Measurements from ENCODE around the gene PDE6H. TPM values are rescaled to one million over a fixed set of nuclear protein-coding genes. Genes with fewer than 3 reads are reported as not detected.

The PDE6H gene
- total RNA-seq, 1 experiment from 2014 or later: not detected

DNA sequence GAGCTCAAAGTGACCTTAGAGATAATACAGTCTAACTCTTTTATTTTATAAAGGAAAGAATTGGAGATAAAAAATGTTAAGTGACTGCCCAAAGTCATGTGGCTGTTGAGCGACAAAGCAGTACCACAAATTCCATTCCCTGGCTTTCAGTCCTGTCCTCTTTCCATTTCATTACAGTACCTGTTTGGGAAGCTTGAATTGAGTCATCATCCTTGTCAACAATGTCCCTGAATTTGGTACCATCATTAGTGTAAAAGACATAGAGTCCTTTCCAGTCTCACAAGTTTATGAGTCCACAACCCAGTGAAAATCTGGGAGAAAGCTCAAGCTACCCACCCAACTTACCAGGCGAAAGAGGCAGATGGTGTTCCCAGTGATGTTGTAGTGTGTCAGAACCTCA, 38.3 kb upstream of the PDE6H start:
- Histone ChIP-seq H3K27me3 (ENCODE audit: control insufficient read depth, insufficient read depth, low read length) (no peaks in the 10 kb centered on the region), H3K4me3 (ENCODE audit: low read depth in 2 of 2, low read length in 2 of 2) (no peak overlapping the region), H3K27ac (ENCODE audit: low read length) (no peak overlapping the region), H3K9me3 (ENCODE audit: control insufficient read depth, insufficient read depth, low read depth, low read length) (no peaks in the 10 kb centered on the region), H3K4me1 (ENCODE audit: control insufficient read depth, insufficient read depth, low read length) (no peaks in the 10 kb centered on the region), H3K36me3 (ENCODE audit: control insufficient read depth, insufficient read depth, low read length) (no peaks in the 10 kb centered on the region)
- ATAC-seq (no peak), DNase-seq (ENCODE audit: low read depth, low spot score) (no peak)
- intact Hi-C loops (cut with micrococcal nuclease; ENCODE audit: unreplicated experiment) (no loop called here), in situ Hi-C loops (cut with HindIII; ENCODE audit: low pct_unique_long_range_greater_than_20kb, low sequenced_read_pairs) (no loop called here)
- no TSS peak for BruUV-seq (replicated peaks)
- TF ChIP-seq, protein P1, sequence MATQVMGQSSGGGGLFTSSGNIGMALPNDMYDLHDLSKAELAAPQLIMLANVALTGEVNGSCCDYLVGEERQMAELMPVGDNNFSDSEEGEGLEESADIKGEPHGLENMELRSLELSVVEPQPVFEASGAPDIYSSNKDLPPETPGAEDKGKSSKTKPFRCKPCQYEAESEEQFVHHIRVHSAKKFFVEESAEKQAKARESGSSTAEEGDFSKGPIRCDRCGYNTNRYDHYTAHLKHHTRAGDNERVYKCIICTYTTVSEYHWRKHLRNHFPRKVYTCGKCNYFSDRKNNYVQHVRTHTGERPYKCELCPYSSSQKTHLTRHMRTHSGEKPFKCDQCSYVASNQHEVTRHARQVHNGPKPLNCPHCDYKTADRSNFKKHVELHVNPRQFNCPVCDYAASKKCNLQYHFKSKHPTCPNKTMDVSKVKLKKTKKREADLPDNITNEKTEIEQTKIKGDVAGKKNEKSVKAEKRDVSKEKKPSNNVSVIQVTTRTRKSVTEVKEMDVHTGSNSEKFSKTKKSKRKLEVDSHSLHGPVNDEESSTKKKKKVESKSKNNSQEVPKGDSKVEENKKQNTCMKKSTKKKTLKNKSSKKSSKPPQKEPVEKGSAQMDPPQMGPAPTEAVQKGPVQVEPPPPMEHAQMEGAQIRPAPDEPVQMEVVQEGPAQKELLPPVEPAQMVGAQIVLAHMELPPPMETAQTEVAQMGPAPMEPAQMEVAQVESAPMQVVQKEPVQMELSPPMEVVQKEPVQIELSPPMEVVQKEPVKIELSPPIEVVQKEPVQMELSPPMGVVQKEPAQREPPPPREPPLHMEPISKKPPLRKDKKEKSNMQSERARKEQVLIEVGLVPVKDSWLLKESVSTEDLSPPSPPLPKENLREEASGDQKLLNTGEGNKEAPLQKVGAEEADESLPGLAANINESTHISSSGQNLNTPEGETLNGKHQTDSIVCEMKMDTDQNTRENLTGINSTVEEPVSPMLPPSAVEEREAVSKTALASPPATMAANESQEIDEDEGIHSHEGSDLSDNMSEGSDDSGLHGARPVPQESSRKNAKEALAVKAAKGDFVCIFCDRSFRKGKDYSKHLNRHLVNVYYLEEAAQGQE (IDR thresholded peaks at IDR 0.05; ENCODE audit: insufficient read depth in 1 of 2, low read depth in 2 of 2, low read length in 1 of 2): no peak
- TF ChIP-seq, protein P2, sequence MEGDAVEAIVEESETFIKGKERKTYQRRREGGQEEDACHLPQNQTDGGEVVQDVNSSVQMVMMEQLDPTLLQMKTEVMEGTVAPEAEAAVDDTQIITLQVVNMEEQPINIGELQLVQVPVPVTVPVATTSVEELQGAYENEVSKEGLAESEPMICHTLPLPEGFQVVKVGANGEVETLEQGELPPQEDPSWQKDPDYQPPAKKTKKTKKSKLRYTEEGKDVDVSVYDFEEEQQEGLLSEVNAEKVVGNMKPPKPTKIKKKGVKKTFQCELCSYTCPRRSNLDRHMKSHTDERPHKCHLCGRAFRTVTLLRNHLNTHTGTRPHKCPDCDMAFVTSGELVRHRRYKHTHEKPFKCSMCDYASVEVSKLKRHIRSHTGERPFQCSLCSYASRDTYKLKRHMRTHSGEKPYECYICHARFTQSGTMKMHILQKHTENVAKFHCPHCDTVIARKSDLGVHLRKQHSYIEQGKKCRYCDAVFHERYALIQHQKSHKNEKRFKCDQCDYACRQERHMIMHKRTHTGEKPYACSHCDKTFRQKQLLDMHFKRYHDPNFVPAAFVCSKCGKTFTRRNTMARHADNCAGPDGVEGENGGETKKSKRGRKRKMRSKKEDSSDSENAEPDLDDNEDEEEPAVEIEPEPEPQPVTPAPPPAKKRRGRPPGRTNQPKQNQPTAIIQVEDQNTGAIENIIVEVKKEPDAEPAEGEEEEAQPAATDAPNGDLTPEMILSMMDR (IDR thresholded peaks at IDR 0.05): no peak
- TF ChIP-seq SIN3A (IDR thresholded peaks at IDR 0.05; ENCODE audit: borderline replicate concordance, insufficient read depth, low read depth, low read length) (no peak), TCF7L2 (IDR thresholded peaks at IDR 0.05; ENCODE audit: low read depth, low read length) (no peak), POLR2AphosphoS5 (IDR thresholded peaks at IDR 0.05; ENCODE audit: low read depth, low read length) (no peak)
- CTCF ChIA-PET: no interaction called here
- POLR2A ChIA-PET: no interaction called here

DNA sequence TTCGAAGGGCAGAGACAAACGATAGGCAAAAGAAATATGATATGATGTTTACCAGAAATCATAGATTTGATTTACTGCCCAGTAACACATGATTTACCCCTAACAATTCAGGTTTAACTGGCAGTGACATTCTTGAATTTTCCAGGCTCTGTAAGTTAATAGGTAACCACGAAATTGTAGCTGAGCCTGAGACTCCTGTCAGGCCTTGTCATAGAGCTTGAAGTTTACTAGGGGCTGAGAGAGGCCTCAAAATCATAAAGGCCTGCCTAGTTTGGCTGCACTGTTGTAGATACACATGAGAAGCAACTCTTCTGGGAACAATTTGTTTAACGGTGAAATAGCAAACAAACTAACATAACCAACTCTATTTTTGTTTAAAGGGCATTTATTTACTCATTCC, 37.8 kb upstream of the PDE6H start:
- POLR2A ChIA-PET: no interaction called here
- Histone ChIP-seq H3K27ac (ENCODE audit: low read length) (no peak overlapping the region), H3K4me1 (ENCODE audit: control insufficient read depth, insufficient read depth, low read length) (no peaks in the 10 kb centered on the region), H3K4me3 (ENCODE audit: low read depth in 2 of 2, low read length in 2 of 2) (no peak overlapping the region), H3K27me3 (ENCODE audit: control insufficient read depth, insufficient read depth, low read length) (no peaks in the 10 kb centered on the region), H3K36me3 (ENCODE audit: control insufficient read depth, insufficient read depth, low read length) (no peaks in the 10 kb centered on the region), H3K9me3 (ENCODE audit: control insufficient read depth, insufficient read depth, low read depth, low read length) (no peaks in the 10 kb centered on the region)
- intact Hi-C loops (cut with micrococcal nuclease; ENCODE audit: unreplicated experiment) (no loop called here), in situ Hi-C loops (cut with HindIII; ENCODE audit: low pct_unique_long_range_greater_than_20kb, low sequenced_read_pairs) (no loop called here)
- BruUV-seq (replicated peaks): no TSS peak
- CTCF ChIA-PET: no interaction called here
- no peak for DNase-seq (ENCODE audit: low read depth, low spot score)
- no peak for ATAC-seq
- TF ChIP-seq POLR2AphosphoS5 (IDR thresholded peaks at IDR 0.05; ENCODE audit: low read depth, low read length) (no peak), TCF7L2 (IDR thresholded peaks at IDR 0.05; ENCODE audit: low read depth, low read length) (no peak), SIN3A (IDR thresholded peaks at IDR 0.05; ENCODE audit: borderline replicate concordance, insufficient read depth, low read depth, low read length) (no peak)
- TF ChIP-seq, protein P1 (IDR thresholded peaks at IDR 0.05; ENCODE audit: insufficient read depth in 1 of 2, low read depth in 2 of 2, low read length in 1 of 2): no peak
- TF ChIP-seq, protein P2 (IDR thresholded peaks at IDR 0.05): no peak
